ENCODE results near the gene PI4K2B.
"Not testable (repeated sequence)": the region's sequence is repeated elsewhere in the genome, so short reads cannot be mapped to it uniquely, and the experiment has no call there.

PI4K2B gene

DNA sequence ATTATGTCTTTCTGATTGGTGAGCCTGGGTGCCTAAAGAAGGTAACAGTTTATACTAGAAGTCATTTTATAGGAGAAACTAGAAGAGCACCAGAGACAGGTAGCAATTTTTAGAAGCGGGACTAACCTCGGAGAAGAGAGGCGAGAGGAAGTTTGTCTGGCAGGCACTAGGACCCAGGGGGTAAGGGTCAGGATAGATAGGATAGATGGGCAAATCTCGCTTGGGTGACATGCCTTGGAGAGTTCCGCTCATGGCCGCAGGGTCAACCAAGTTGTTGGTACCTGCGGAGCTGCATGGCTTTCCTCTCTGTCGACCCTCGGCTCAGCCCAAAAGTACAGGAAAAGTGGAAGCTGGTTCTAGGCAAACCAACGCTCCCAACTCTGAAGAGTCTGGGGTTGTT, 11.3 kb downstream of the PI4K2B start:
- no peak for DNase-seq

DNA sequence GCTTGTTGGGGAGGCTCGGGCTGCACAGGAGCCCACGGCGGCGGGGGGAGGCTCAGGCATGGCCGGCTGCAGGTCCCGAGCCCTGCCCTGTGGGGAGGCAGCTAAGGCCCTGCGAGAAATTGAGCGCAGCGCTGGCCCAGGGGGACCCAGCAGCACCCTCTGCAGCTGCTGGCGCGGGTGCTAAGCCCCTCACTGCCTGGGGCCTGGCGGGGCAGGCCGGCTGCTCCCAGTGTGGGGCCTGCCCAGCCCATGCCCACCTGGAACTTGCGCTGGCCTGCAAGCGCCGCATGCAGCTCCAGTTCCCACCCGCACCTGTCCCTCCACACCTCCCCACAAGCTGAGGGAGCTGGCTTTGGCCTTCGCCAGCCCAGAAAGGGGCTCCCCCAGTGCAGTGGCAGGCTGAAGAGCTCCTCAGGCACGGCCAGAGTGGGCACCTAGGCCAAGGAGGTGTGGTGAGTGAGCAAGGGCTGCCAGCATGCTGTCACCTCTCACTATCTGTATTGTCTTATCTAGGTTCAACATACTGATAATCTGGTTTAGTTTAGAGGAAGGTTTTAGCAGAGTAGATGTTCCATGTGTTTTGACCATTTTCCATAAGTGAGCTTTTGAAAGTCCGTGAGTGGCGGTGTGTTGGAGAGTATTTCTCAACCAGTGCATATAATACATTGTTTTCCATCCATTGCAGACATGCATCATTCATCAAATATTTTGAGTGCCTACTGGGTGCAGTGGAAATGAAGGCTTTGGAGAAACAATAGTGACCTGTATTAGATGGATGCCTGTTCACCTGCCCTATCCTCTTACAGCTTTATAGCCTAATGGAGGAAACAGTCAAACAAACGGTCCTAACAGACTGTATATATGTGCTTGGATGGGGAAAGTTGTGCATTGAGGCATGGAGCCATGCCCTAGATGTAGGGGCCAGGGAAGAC, 13.1 kb downstream of the PI4K2B start:
- no peak for DNase-seq

DNA sequence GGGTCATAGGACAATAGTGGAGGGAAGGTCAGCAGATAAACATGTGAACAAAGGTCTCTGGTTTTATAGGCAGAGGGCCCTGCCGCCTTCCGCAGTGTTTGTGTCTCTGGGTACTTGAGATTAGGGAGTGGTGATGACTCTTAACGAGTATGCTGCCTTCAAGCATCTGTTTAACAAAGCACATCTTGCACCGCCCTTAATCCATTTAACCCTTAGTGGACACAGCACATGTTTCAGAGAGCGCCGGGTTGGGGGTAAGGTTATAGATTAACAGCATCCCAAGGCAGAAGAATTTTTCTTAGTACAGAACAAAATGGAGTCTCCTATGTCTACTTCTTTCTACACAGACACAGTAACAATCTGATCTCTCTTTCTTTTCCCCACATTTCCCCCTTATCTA, 15.0 kb downstream of the PI4K2B start:
- not testable (repeated sequence) for DNase-seq

GRCh38 chr4:25249494-25249893, 15.7 kb downstream of the PI4K2B start:
- DNase-seq = not testable (repeated sequence)

GRCh38 chr4:25252230-25253070, 18.6 kb downstream of the PI4K2B start:
- no peak for DNase-seq

GRCh38 chr4:25253071-25253445, 19.2 kb downstream of the PI4K2B start:
- DNase-seq = no peak

GRCh38 chr4:25253786-25254185, 20.0 kb downstream of the PI4K2B start:
- DNase-seq = not testable (repeated sequence)

- DNase-seq = no peak
Measured at GRCh38 chr4:25258980-25259578, 25.2 kb downstream of the PI4K2B start.

GRCh38 chr4:25271866-25272265, 38.0 kb downstream of the PI4K2B start:
- DNase-seq = no peak

DNA sequence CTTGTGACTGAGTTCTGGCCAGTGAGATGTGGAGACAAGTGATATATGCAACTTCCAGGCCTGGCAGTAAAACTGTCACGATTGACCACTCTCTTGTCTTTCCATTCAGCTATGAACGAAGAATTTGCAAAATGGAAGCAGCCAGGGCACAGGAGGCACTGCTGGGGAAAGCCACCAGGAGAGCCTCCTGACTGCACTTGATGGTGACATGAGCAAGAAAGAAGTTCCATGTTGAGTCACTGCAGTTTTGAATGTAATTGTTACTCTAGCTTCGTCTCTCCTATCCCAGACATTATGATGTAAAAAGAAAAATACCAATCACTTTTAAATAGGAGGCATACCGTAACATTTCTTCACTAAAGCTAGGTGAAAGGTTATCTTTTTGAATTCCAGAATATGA, 46.4 kb downstream of the PI4K2B start:
- DNase-seq = no peak

DNA sequence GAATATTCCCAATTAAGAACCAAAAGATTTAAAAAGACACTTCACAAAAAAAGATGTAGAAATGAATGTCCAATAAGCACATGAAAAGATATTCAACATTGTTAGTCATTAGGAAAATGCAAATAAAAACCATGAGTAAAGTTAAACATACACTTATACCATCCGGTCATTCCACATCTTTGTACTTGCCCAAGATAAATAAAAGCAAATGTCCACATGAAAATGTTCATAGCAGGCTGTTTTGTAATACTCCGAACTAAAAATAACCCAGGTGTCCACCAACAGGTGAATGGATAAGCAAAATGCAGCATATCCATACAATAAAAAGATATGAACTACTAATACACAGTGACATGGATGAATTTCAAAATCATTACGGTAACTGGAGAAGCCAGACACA, 50.1 kb downstream of the PI4K2B start:
- DNase-seq = no peak

- no peak for DNase-seq
Measured at GRCh38 chr4:25284466-25284865, 50.6 kb downstream of the PI4K2B start.

GRCh38 chr4:25290490-25291067, 56.7 kb downstream of the PI4K2B start:
- no peak for DNase-seq

DNA sequence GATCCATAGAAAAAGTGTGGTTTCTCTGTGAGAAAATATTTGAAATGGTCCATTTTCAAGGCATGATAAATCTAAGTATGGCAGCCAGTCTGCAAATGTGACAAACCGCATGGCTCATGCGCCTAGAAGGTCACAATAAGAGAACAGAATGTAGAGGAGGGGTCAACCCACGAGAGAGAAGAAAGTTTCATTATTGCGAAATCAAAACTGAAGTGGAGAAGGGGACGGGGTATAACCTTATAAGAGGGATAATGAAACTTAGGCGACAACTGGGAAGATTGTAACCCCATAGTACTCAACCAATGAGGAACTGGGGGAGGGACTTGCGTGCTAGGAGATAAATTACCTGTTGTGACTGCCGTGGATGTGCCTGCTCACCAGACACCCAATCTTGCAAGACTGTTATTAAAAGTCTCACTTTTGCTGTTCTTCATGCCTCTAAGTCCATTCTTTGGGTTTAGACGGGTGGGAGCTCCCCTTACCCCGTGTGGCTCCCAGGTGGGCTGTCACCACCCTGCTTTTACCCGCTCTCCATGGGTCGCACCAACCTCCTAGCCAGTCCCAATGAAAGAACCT, 57.4 kb downstream of the PI4K2B start:
- no peak for DNase-seq

- DNase-seq = no peak
Measured at GRCh38 chr4:25297528-25298242, 63.9 kb downstream of the PI4K2B start.

DNA sequence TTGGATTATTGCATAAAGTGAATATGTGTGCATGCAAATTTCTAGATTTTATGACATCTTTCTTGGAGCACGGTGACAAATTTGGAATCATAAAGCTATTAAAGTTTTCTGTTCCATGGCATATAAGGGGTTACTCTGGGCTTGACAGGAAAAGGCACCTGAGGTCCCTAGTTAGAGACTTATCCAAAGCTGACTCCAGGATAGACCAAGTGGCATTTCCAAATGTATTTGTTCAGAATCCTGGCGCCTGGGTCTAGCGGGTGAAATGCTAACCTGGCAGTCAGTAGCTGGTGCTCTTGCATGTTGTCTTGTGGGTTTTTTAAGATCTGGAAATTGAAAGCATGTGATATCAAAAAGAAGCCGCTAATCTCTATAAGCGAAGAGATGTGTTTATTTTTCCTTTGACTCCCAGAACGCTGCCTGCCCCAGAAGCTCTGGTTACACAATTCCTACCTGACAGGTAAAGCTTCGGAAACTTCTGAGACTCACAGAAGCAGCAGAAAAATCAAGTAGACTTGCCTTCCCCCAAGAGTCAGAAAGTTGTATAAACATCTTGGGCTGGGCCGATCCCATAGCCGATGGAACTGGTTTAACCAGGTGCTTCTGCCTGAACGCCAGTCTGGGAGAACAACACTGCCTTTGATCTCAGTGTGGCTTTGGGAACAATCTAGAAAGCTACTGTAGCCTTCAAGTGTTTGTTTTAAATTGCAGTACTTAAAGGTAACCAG, 65.8 kb downstream of the PI4K2B start:
- DNase-seq = no peak

DNA sequence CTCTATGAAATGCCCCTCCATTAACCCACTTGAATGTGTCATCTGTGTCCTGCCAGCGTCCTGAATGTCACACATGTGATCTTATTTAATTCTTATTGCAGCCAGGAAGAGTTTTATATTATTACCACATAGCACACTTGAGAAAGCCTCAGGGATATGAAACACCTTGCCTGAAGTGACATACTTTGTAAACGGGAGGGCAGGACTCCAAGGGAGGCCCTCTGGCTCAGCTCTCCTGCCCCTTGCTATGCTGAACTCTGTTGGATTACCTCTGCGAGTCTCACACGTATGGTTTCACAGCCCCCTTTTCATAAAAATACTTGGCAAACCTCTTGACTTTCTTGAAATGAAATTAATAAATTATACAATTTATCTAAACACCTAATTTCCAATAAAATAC, 67.6 kb downstream of the PI4K2B start:
- no peak for DNase-seq

GRCh38 chr4:25302626-25303025, 68.8 kb downstream of the PI4K2B start:
- DNase-seq = no peak

- DNase-seq = no peak
Measured at GRCh38 chr4:25303578-25303977, 69.7 kb downstream of the PI4K2B start.

GRCh38 chr4:25306518-25307057, 72.8 kb downstream of the PI4K2B start:
- DNase-seq = no peak

GRCh38 chr4:25307596-25307995, 73.8 kb downstream of the PI4K2B start:
- no peak for DNase-seq

Data from effector CD8-positive, alpha-beta T cell (primary cell).